ENCODE results near the gene POU2F3. TPM values are rescaled to one million over a fixed set of nuclear protein-coding genes. Genes with fewer than 3 reads are reported as not detected.

Gene POU2F3
- total RNA-seq, 1 experiment from 2014 or later: not detected

DNA sequence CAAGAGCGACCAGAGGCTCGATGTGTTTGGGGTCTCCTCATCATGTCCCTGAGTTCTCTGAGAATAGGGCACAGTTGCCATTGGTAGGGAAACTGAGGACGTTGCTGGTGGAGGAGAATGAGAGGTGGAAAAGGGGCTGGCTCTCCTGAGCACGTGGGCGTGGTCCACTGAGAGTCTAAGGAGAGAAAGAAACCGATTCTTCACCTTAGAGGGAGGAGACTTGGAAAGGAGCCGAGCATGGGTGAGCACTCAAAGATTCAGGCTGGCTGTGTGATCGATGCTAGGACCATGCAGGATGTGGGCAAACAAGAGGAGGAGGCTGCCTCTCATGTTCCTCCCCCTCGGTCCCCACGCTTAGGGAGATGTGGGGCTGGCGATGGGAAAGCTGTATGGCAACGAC lies 65.3 kb downstream of the POU2F3 start:
- TF ChIP-seq TCF7L2 (IDR thresholded peaks at IDR 0.05; ENCODE audit: low read depth, low read length) (no peak), POLR2AphosphoS5 (IDR thresholded peaks at IDR 0.05; ENCODE audit: low read depth, low read length) (no peak), SIN3A (IDR thresholded peaks at IDR 0.05; ENCODE audit: borderline replicate concordance, insufficient read depth, low read depth, low read length) (no peak)
- TF ChIP-seq, protein P1, sequence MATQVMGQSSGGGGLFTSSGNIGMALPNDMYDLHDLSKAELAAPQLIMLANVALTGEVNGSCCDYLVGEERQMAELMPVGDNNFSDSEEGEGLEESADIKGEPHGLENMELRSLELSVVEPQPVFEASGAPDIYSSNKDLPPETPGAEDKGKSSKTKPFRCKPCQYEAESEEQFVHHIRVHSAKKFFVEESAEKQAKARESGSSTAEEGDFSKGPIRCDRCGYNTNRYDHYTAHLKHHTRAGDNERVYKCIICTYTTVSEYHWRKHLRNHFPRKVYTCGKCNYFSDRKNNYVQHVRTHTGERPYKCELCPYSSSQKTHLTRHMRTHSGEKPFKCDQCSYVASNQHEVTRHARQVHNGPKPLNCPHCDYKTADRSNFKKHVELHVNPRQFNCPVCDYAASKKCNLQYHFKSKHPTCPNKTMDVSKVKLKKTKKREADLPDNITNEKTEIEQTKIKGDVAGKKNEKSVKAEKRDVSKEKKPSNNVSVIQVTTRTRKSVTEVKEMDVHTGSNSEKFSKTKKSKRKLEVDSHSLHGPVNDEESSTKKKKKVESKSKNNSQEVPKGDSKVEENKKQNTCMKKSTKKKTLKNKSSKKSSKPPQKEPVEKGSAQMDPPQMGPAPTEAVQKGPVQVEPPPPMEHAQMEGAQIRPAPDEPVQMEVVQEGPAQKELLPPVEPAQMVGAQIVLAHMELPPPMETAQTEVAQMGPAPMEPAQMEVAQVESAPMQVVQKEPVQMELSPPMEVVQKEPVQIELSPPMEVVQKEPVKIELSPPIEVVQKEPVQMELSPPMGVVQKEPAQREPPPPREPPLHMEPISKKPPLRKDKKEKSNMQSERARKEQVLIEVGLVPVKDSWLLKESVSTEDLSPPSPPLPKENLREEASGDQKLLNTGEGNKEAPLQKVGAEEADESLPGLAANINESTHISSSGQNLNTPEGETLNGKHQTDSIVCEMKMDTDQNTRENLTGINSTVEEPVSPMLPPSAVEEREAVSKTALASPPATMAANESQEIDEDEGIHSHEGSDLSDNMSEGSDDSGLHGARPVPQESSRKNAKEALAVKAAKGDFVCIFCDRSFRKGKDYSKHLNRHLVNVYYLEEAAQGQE (IDR thresholded peaks at IDR 0.05; ENCODE audit: insufficient read depth in 1 of 2, low read depth in 2 of 2, low read length in 1 of 2): no peak
- TF ChIP-seq, protein P2, sequence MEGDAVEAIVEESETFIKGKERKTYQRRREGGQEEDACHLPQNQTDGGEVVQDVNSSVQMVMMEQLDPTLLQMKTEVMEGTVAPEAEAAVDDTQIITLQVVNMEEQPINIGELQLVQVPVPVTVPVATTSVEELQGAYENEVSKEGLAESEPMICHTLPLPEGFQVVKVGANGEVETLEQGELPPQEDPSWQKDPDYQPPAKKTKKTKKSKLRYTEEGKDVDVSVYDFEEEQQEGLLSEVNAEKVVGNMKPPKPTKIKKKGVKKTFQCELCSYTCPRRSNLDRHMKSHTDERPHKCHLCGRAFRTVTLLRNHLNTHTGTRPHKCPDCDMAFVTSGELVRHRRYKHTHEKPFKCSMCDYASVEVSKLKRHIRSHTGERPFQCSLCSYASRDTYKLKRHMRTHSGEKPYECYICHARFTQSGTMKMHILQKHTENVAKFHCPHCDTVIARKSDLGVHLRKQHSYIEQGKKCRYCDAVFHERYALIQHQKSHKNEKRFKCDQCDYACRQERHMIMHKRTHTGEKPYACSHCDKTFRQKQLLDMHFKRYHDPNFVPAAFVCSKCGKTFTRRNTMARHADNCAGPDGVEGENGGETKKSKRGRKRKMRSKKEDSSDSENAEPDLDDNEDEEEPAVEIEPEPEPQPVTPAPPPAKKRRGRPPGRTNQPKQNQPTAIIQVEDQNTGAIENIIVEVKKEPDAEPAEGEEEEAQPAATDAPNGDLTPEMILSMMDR (IDR thresholded peaks at IDR 0.05): no peak
- CTCF ChIA-PET: no interaction called here
- in situ Hi-C loops (cut with HindIII; ENCODE audit: low pct_unique_long_range_greater_than_20kb, low sequenced_read_pairs): no loop called here
- no peaks in the 10 kb centered on the region for H3K27me3 ChIP-seq (ENCODE audit: control insufficient read depth, insufficient read depth, low read length)
- ATAC-seq: no peak
- no peaks in the 10 kb centered on the region for H3K4me1 ChIP-seq (ENCODE audit: control insufficient read depth, insufficient read depth, low read length)
- no peak for DNase-seq (ENCODE audit: low read depth, low spot score)
- no peak overlapping the region for H3K4me3 ChIP-seq (ENCODE audit: low read depth in 2 of 2, low read length in 2 of 2)
- no TSS peak for BruUV-seq (replicated peaks)
- no peaks in the 10 kb centered on the region for H3K9me3 ChIP-seq (ENCODE audit: control insufficient read depth, insufficient read depth, low read depth, low read length)
- POLR2A ChIA-PET: no interaction called here
- no peaks in the 10 kb centered on the region for H3K36me3 ChIP-seq (ENCODE audit: control insufficient read depth, insufficient read depth, low read length)
- no peak overlapping the region for H3K27ac ChIP-seq (ENCODE audit: low read length)
- intact Hi-C loops (cut with micrococcal nuclease; ENCODE audit: unreplicated experiment): no loop called here

DNA sequence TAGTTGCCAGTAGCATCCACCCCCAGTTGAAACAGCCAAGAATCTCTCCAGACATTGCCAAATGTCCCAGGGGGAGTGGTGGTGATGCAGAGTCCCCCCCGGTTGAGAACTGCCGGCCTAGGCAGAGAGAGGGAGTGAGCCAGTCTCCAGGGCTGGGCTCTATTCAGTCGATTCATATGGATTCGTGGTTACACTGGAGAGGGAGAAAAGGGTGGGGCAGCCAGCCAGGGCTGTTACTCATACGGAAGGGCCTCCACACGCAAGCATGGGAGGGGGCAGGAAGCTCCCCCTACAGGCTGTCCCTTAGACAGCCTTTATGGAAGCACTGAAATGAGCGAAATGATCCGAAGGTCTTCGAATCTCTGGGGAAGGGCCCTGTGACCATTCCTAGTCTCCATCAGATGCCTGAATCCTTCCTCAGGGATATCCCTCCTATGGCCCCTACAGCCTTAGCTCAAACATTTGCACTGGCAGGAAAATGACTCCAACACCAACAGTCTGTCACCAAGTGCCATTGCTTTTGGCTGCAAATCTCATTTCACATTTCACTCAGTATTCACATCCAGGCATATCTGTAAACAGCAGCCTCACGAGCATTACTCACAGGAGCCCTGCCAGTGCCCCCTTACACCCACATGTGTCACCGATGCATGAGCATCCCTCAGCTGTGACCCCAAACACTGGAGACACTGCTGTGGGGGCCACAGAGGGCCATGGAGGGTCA lies 66.7 kb downstream of the POU2F3 start:
- no peaks in the 10 kb centered on the region for H3K4me1 ChIP-seq (ENCODE audit: control insufficient read depth, insufficient read depth, low read length)
- in situ Hi-C loops (cut with HindIII; ENCODE audit: low pct_unique_long_range_greater_than_20kb, low sequenced_read_pairs): no loop called here

More for the DNA sequence above, 66.7 kb downstream of the POU2F3 start:
- Histone ChIP-seq H3K27me3 (ENCODE audit: control insufficient read depth, insufficient read depth, low read length) (no peaks in the 10 kb centered on the region), H3K9me3 (ENCODE audit: control insufficient read depth, insufficient read depth, low read depth, low read length) (no peaks in the 10 kb centered on the region), H3K4me3 (ENCODE audit: low read depth in 2 of 2, low read length in 2 of 2) (no peak overlapping the region), H3K27ac (ENCODE audit: low read length) (no peak overlapping the region), H3K36me3 (ENCODE audit: control insufficient read depth, insufficient read depth, low read length) (no peaks in the 10 kb centered on the region)
- ATAC-seq (peak; percentile 43; the same call in 1 of the 2 replicates), DNase-seq (ENCODE audit: low read depth, low spot score) (no peak)
- TF ChIP-seq SIN3A (IDR thresholded peaks at IDR 0.05; ENCODE audit: borderline replicate concordance, insufficient read depth, low read depth, low read length) (no peak), TCF7L2 (IDR thresholded peaks at IDR 0.05; ENCODE audit: low read depth, low read length) (no peak), POLR2AphosphoS5 (IDR thresholded peaks at IDR 0.05; ENCODE audit: low read depth, low read length) (no peak)
- TF ChIP-seq, protein P2 (IDR thresholded peaks at IDR 0.05): no peak
- TF ChIP-seq, protein P1 (IDR thresholded peaks at IDR 0.05; ENCODE audit: insufficient read depth in 1 of 2, low read depth in 2 of 2, low read length in 1 of 2): no peak
- intact Hi-C loops (cut with micrococcal nuclease; ENCODE audit: unreplicated experiment): no loop called here
- ChIA-PET POLR2A (no interaction called here), CTCF (no interaction called here)
- BruUV-seq (replicated peaks): no TSS peak
